ENCODE measurements around the gene ITLN1.
"Not testable (repeated sequence)": the region's sequence is repeated elsewhere in the genome, so short reads cannot be mapped to it uniquely, and the experiment has no call there.

Gene ITLN1

DNA sequence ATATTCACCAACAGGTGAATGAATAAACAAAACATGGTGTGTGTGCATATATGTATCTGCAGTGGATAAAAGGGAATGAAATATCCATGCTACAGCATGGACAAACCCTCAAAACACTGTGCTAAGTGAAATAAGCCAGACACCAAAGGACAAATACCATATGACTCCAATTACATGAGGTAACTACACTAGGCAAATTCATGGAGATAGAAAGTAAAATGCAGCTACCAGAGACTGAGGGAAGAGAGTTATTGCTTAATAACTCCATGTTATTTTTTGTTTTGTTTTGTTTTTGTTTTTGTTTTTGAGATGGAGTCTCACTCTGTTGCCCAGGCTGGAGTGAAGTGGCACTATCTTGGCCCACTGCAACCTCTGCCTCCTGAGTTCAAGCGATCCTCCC, 2.4 kb downstream of the ITLN1 start:
- POLR2A ChIA-PET, result no interaction called here
- H3K27ac ChIP-seq (ENCODE audit: extremely low read depth, low read depth, low read length), result no peak overlapping the region

DNA sequence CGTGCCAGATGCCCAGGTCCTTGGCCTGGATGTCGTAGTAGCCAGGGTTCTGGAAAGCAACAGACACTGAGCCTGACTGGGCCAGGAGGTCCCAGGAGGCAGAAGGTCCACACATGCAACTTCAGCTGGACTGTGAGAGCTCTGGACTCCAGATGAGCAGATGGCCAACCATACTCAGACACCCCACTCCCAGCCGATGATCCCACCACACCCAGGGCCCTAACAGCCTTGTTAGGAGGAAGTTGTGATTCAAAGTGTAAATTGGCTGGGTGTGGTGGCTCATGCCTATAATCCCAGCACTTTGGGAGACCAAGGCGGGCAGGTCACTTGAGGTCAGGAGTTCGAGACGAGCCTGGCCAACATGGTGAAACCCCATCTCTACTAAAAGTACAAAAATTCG, 3.7 kb downstream of the ITLN1 start:
- H3K36me3 ChIP-seq (ENCODE audit: control insufficient read depth in 2 of 2, insufficient read depth in 1 of 2, low read length in 2 of 2); H3K4me1 ChIP-seq (ENCODE audit: control insufficient read depth, insufficient read depth, low read length); H3K9me3 ChIP-seq (ENCODE audit: control insufficient read depth, insufficient read depth, low read depth, low read length); H3K27ac ChIP-seq (ENCODE audit: extremely low read depth, low read depth, low read length); H3K4me3 ChIP-seq (ENCODE audit: low read depth, low read length); POLR2A ChIA-PET: not testable (repeated sequence)
- CTCF ChIA-PET, result interaction anchor here (0.7 to 1.4 kb wide), 3 partner anchors 46 to 379 kb away, joined by 3 read pairs; no protein-coding TSS in a partner anchor

More for the DNA sequence above, 2.4 kb downstream of the ITLN1 start:
- CTCF ChIA-PET, result interaction anchor here (0.7 kb wide), 1 partner anchor 58 kb away, joined by 3 read pairs; no protein-coding TSS in a partner anchor
- Histone ChIP-seq H3K4me3 (ENCODE audit: low read depth, low read length) (no peak overlapping the region), H3K4me1 (ENCODE audit: control insufficient read depth, insufficient read depth, low read length) (no peaks in the 10 kb centered on the region; the same call in 1 of the 2 replicates), H3K9me3 (ENCODE audit: control insufficient read depth, insufficient read depth, low read depth, low read length) (no peaks in the 10 kb centered on the region), H3K36me3 (ENCODE audit: control insufficient read depth in 2 of 2, insufficient read depth in 1 of 2, low read length in 2 of 2) (no peaks in the 10 kb centered on the region)
- no peak for TF ChIP-seq HOXA7 (CRISPR knock-in tag; IDR thresholded peaks at IDR 0.05; ENCODE audit: borderline replicate concordance)
- TF ChIP-seq, protein P1, sequence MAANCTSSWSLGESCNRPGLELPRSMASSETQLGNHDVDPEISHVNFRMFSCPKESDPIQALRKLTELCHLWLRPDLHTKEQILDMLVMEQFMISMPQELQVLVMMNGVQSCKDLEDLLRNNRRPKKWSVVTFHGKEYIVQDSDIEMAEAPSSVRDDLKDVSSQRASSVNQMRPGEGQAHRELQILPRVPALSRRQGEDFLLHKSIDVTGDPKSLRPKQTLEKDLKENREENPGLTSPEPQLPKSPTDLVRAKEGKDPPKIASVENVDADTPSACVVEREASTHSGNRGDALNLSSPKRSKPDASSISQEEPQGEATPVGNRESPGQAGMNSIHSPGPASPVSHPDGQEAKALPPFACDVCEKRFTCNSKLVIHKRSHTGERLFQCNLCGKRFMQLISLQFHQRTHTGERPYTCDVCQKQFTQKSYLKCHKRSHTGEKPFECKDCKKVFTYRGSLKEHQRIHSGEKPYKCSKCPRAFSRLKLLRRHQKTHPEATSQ (tag by site-specific recombination; IDR thresholded peaks at IDR 0.05), result no peak
- TF ChIP-seq ZNF624 (tag by site-specific recombination; IDR thresholded peaks at IDR 0.05), result no peak
- TF ChIP-seq, protein P2, sequence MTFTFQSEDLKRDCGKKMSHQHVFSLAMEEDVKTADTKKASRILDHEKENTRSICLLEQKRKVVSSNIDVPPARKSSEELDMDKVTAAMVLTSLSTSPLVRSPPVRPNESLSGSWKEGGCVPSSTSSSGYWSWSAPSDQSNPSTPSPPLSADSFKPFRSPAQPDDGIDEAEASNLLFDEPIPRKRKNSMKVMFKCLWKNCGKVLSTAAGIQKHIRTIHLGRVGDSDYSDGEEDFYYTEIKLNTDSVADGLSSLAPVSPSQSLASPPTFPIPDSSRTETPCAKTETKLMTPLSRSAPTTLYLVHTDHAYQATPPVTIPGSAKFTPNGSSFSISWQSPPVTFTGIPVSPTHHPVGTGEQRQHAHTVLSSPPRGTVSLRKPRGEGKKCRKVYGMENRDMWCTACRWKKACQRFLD (tag by site-specific recombination; IDR thresholded peaks at IDR 0.05), result no peak
- TF ChIP-seq ZNF169 (tag by site-specific recombination; IDR thresholded peaks at IDR 0.05), result no peak
- no peak for TF ChIP-seq TRIM28 (IDR thresholded peaks at IDR 0.05; ENCODE audit: borderline replicate concordance, low read length)
- TF ChIP-seq GLI2 (tag by site-specific recombination; IDR thresholded peaks at IDR 0.05; ENCODE audit: borderline replicate concordance, low read depth), result no peak
- TF ChIP-seq MYNN (tag by site-specific recombination; IDR thresholded peaks at IDR 0.05; ENCODE audit: borderline replicate concordance), result no peak
- TF ChIP-seq ZNF600 (tag by site-specific recombination; IDR thresholded peaks at IDR 0.05), result no peak
- no peak for TF ChIP-seq ZBTB7A (tag by site-specific recombination; IDR thresholded peaks at IDR 0.05; ENCODE audit: low read depth)
- no peak for TF ChIP-seq GFI1B (tag by site-specific recombination; IDR thresholded peaks at IDR 0.05)
- TF ChIP-seq, protein P3, sequence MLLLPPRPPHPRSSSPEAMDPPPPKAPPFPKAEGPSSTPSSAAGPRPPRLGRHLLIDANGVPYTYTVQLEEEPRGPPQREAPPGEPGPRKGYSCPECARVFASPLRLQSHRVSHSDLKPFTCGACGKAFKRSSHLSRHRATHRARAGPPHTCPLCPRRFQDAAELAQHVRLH (tag by site-specific recombination; IDR thresholded peaks at IDR 0.05), result no peak
- TF ChIP-seq ZNF561 (tag by site-specific recombination; IDR thresholded peaks at IDR 0.05; ENCODE audit: borderline replicate concordance), result no peak
- TF ChIP-seq ZNF423 (tag by site-specific recombination; IDR thresholded peaks at IDR 0.05), result no peak
- no peak for TF ChIP-seq ZNF791 (tag by site-specific recombination; IDR thresholded peaks at IDR 0.05)
- TF ChIP-seq, protein P4, sequence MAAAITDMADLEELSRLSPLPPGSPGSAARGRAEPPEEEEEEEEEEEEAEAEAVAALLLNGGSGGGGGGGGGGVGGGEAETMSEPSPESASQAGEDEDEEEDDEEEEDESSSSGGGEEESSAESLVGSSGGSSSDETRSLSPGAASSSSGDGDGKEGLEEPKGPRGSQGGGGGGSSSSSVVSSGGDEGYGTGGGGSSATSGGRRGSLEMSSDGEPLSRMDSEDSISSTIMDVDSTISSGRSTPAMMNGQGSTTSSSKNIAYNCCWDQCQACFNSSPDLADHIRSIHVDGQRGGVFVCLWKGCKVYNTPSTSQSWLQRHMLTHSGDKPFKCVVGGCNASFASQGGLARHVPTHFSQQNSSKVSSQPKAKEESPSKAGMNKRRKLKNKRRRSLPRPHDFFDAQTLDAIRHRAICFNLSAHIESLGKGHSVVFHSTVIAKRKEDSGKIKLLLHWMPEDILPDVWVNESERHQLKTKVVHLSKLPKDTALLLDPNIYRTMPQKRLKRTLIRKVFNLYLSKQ (tag by site-specific recombination; IDR thresholded peaks at IDR 0.05; ENCODE audit: borderline replicate concordance), result no peak
- no peak for TF ChIP-seq ZNF266 (tag by site-specific recombination; IDR thresholded peaks at IDR 0.05; ENCODE audit: low read depth)
- TF ChIP-seq YY1 (tag by site-specific recombination; IDR thresholded peaks at IDR 0.05), result no peak

DNA sequence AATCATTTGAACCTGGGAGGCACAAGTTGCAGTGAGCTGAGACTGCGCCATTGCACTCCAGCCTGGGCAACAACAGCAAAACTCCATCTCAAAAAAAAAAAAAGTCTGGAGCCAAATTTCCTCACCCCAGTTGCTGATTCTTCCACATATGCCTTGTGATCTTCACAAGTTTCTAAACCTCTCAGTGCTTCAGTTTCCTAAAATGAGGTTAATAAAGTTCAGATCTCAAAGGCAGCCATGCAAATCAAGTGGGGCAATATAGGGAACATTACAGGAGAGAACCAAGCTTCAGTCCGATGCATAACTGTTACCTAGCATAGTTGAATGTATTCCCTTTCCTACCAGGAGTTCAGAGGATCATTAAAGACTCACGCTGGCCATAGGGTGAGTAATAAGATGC, 4.8 kb downstream of the ITLN1 start:
- Histone ChIP-seq H3K36me3 (ENCODE audit: control insufficient read depth in 2 of 2, insufficient read depth in 1 of 2, low read length in 2 of 2) (no peaks in the 10 kb centered on the region), H3K9me3 (ENCODE audit: control insufficient read depth, insufficient read depth, low read depth, low read length) (no peaks in the 10 kb centered on the region), H3K4me3 (ENCODE audit: low read depth, low read length) (no peak overlapping the region), H3K27ac (ENCODE audit: extremely low read depth, low read depth, low read length) (no peak overlapping the region), H3K4me1 (ENCODE audit: control insufficient read depth, insufficient read depth, low read length) (no peaks in the 10 kb centered on the region; the same call in 1 of the 2 replicates)
- ChIA-PET CTCF (interaction anchor here (1.0 to 1.4 kb wide), 2 partner anchors 44 to 45 kb away, joined by 3 to 8 read pairs; no protein-coding TSS in a partner anchor), POLR2A (no interaction called here)
- no peak for TF ChIP-seq ZNF530 (tag by site-specific recombination; IDR thresholded peaks at IDR 0.05; ENCODE audit: low read depth)
- TF ChIP-seq ZNF701 (tag by site-specific recombination; IDR thresholded peaks at IDR 0.05), result no peak
- TF ChIP-seq KLF16 (tag by site-specific recombination; IDR thresholded peaks at IDR 0.05), result no peak
- TF ChIP-seq ZNF221 (tag by site-specific recombination; IDR thresholded peaks at IDR 0.05; ENCODE audit: borderline replicate concordance), result no peak
- TF ChIP-seq, protein P5, sequence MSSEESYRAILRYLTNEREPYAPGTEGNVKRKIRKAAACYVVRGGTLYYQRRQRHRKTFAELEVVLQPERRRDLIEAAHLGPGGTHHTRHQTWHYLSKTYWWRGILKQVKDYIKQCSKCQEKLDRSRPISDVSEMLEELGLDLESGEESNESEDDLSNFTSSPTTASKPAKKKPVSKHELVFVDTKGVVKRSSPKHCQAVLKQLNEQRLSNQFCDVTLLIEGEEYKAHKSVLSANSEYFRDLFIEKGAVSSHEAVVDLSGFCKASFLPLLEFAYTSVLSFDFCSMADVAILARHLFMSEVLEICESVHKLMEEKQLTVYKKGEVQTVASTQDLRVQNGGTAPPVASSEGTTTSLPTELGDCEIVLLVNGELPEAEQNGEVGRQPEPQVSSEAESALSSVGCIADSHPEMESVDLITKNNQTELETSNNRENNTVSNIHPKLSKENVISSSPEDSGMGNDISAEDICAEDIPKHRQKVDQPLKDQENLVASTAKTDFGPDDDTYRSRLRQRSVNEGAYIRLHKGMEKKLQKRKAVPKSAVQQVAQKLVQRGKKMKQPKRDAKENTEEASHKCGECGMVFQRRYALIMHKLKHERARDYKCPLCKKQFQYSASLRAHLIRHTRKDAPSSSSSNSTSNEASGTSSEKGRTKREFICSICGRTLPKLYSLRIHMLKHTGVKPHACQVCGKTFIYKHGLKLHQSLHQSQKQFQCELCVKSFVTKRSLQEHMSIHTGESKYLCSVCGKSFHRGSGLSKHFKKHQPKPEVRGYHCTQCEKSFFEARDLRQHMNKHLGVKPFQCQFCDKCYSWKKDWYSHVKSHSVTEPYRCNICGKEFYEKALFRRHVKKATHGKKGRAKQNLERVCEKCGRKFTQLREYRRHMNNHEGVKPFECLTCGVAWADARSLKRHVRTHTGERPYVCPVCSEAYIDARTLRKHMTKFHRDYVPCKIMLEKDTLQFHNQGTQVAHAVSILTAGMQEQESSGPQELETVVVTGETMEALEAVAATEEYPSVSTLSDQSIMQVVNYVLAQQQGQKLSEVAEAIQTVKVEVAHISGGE (tag by site-specific recombination; conservative IDR thresholded peaks at IDR 0.05; ENCODE audit: low read depth), result no peak
- TF ChIP-seq ZNF785 (tag by site-specific recombination; IDR thresholded peaks at IDR 0.05), result no peak
- no peak for TF ChIP-seq ZNF138 (tag by site-specific recombination; IDR thresholded peaks at IDR 0.05; ENCODE audit: borderline replicate concordance)
